Suppressor macrophage treated with lipopolysaccharide for 4 hours (primary cell): ENCODE measurements around the gene IFNA7.
"Not testable (repeated sequence)": the region's sequence is repeated elsewhere in the genome, so short reads cannot be mapped to it uniquely, and the experiment has no call there.

Source experiments
- DNase-seq: peaks from one replicate; pipeline ENCODE4 v3.0.0-alpha.2; 2020

Gene IFNA7

GRCh38 chr9:21202105-21202504 lies at the start of gene IFNA7:
Gene IFNA7, minus strand, starts transcription at chr9:21202205. Its CDS starts 40 bp downstream, at chr9:21202165.
- DNase-seq: not testable (repeated sequence)

- no peak for DNase-seq
Measured at GRCh38 chr9:21251638-21252037, 49.6 kb upstream of the IFNA7 start.

GRCh38 chr9:21251190-21251589 lies 49.2 kb upstream of the IFNA7 start:
- DNase-seq: no peak

- peak; percentile 71 for DNase-seq
Measured at GRCh38 chr9:21244836-21245235, 42.8 kb upstream of the IFNA7 start.

- peak; percentile 61 for DNase-seq
Measured at GRCh38 chr9:21239911-21240310, 37.9 kb upstream of the IFNA7 start, which contains the start of gene IFNA14. Gene IFNA14, minus strand, starts transcription at chr9:21240005. Its CDS starts 70 bp downstream, at chr9:21239935.

GRCh38 chr9:21236360-21236714 lies 34.3 kb upstream of the IFNA7 start:
- DNase-seq: not testable (repeated sequence)

- peak; percentile 81 for DNase-seq
Measured at GRCh38 chr9:21235468-21236359, 33.7 kb upstream of the IFNA7 start.

GRCh38 chr9:21234153-21234687 lies 32.2 kb upstream of the IFNA7 start:
- no peak for DNase-seq

GRCh38 chr9:21233258-21233657 lies 31.3 kb upstream of the IFNA7 start:
- DNase-seq: no peak

- no peak for DNase-seq
Measured at GRCh38 chr9:21228122-21228521, 26.1 kb upstream of the IFNA7 start, which contains the start of gene IFNA17. Gene IFNA17, minus strand, starts transcription at chr9:21228222. Its CDS starts 49 bp downstream, at chr9:21228173.

- not testable (repeated sequence) for DNase-seq
Measured at GRCh38 chr9:21217211-21217610, 15.2 kb upstream of the IFNA7 start, which contains the start of gene IFNA16. Gene IFNA16, minus strand, starts transcription at chr9:21217311. Its CDS starts 6 bp downstream, at chr9:21217305.

GRCh38 chr9:21213411-21214326 lies 11.7 kb upstream of the IFNA7 start:
- DNase-seq: peak; percentile 41

GRCh38 chr9:21212160-21212559 lies 10.2 kb upstream of the IFNA7 start:
- DNase-seq: not testable (repeated sequence)

- DNase-seq: not testable (repeated sequence)
Measured at GRCh38 chr9:21210782-21211181, 8.8 kb upstream of the IFNA7 start.

GRCh38 chr9:21210311-21210710 lies 8.3 kb upstream of the IFNA7 start:
- no peak for DNase-seq

- not testable (repeated sequence) for DNase-seq
Measured at GRCh38 chr9:21207043-21207442, 5.0 kb upstream of the IFNA7 start, which contains the start of gene IFNA10. Gene IFNA10, minus strand, starts transcription at chr9:21207143. Its CDS starts 46 bp downstream, at chr9:21207097.

- no peak for DNase-seq
Measured at GRCh38 chr9:21205204-21205603, 3.2 kb upstream of the IFNA7 start.

GRCh38 chr9:21194867-21195776 lies 6.9 kb downstream of the IFNA7 start:
- peak; percentile 63 for DNase-seq

GRCh38 chr9:21187487-21187886 lies 14.5 kb downstream of the IFNA7 start, which contains the start of gene IFNA4:
Gene IFNA4, minus strand, starts transcription at chr9:21187587. Its CDS starts 56 bp downstream, at chr9:21187531.
- not testable (repeated sequence) for DNase-seq

GRCh38 chr9:21182810-21183736 lies 18.9 kb downstream of the IFNA7 start:
- DNase-seq: peak; percentile 67
